AG04450 (cell line): Measurements from ENCODE around the gene KLHL2. TPM values are rescaled to one million over a fixed set of nuclear protein-coding genes. Genes with fewer than 3 reads are reported as not detected.

Experiments used
- CTCF ChIA-PET: fragments of 300-600, 350-600 bp; formaldehyde crosslinking; extraction: SDS; loops from one replicate; lab custom pipeline; 2022; ENCODE audit warnings: antibody characterized with exemption, inconsistent platforms; lab: Charles Lee
- POLR2A ChIA-PET: fragments of 350-600 bp; formaldehyde crosslinking; extraction: SDS; loops from one replicate; lab custom pipeline; 2021; ENCODE audit warnings: antibody characterized with exemption, inconsistent platforms; lab: Yijun Ruan, JAX
- DNase-seq: peaks from one replicate; pipeline ENCODE4 v3.0.0-alpha.2; 2011; ENCODE audit warnings: low read depth, low spot score
- H3K27ac ChIP-seq: one replicate; pipeline ENCODE4 v1.5.1; 2012; ENCODE audit warnings: low read depth, low read length, control low read depth
- H3K27me3 ChIP-seq: one replicate; pipeline ENCODE4 v1.6.0; 2012; ENCODE audit warnings: low read length; ENCODE audit not compliant: control insufficient read depth, insufficient read depth
- H3K4me3 ChIP-seq: 2 replicates; pipeline ENCODE4 v1.5.1; 2011; ENCODE audit warnings: mild to moderate bottlenecking, low read depth, low read length, control low read depth
- H3K9me3 ChIP-seq: 2 replicates; pipeline ENCODE4 v1.5.1; 2012; ENCODE audit warnings: low read length; ENCODE audit not compliant: control insufficient read depth, insufficient read depth
- CTCF ChIP-seq: IDR thresholded peaks from 2 replicates; pipeline ENCODE4 v1.5.1; 2011; ENCODE audit warnings: low read depth, low read length, control low read depth, inconsistent platforms
- polyA plus RNA-seq: library from polyadenylated mRNA; depleted of rRNA; stranded (reverse); fragments of >200 nt; gene quantifications from 2 replicates; pipeline ENCODE4 v1.2.3, GENCODE V29; 2011

Gene KLHL2
- polyA plus RNA-seq, 1 experiment = 16.4 TPM

GRCh38 chr4:165293927-165294649 lies 86.7 kb downstream of the KLHL2 start:
- Histone ChIP-seq H3K27me3 (no peaks in the 10 kb centered on the region), H3K9me3 (no peaks in the 10 kb centered on the region), H3K4me3 (no peak overlapping the region), H3K27ac (no peak overlapping the region)
- no peak for TF ChIP-seq CTCF
- ChIA-PET POLR2A (no interaction called here), CTCF (no interaction called here)
- DNase-seq = no peak

GRCh38 chr4:165294907-165295306 lies 87.5 kb downstream of the KLHL2 start:
- ChIA-PET POLR2A (no interaction called here), CTCF (no interaction called here)
- Histone ChIP-seq H3K27me3 (no peaks in the 10 kb centered on the region), H3K27ac (no peak overlapping the region), H3K4me3 (no peak overlapping the region), H3K9me3 (no peaks in the 10 kb centered on the region)
- no peak for TF ChIP-seq CTCF
- DNase-seq = no peak

GRCh38 chr4:165297626-165298025 lies 90.3 kb downstream of the KLHL2 start:
- Histone ChIP-seq H3K9me3 (no peaks in the 10 kb centered on the region), H3K27ac (no peak overlapping the region), H3K4me3 (no peak overlapping the region), H3K27me3 (no peaks in the 10 kb centered on the region)
- no peak for DNase-seq
- TF ChIP-seq CTCF = no peak
- ChIA-PET CTCF (interaction anchor here (0.5 to 1.2 kb wide), 2 partner anchors 30 to 265 kb away, joined by 3 to 5 read pairs; partner anchors contain the start of gene MSMO1), POLR2A (no interaction called here)

- H3K9me3 ChIP-seq = no peaks in the 10 kb centered on the region
- CTCF ChIA-PET = interaction anchor here (0.7 kb wide), 1 partner anchor 202 kb away, joined by 3 read pairs; no protein-coding TSS in a partner anchor
- H3K4me3 ChIP-seq = no peak overlapping the region
- POLR2A ChIA-PET = no interaction called here
- TF ChIP-seq CTCF = no peak
- DNase-seq = no peak
- no peaks in the 10 kb centered on the region for H3K27me3 ChIP-seq
- no peak overlapping the region for H3K27ac ChIP-seq
These were observed 92.2 kb downstream of the KLHL2 start for GRCh38 chr4:165299399-165300060.

GRCh38 chr4:165301833-165302232 lies 94.5 kb downstream of the KLHL2 start:
- DNase-seq = no peak
- Histone ChIP-seq H3K27me3 (no peaks in the 10 kb centered on the region), H3K27ac (no peak overlapping the region), H3K9me3 (no peaks in the 10 kb centered on the region), H3K4me3 (peak overlapping the region; percentile 42)
- TF ChIP-seq CTCF = no peak
- CTCF ChIA-PET = no interaction called here
- POLR2A ChIA-PET = interaction anchor here (1.0 kb wide), 1 partner anchor 26 kb away, joined by 3 read pairs; the partner anchor contains the start of gene MSMO1
